HepG2 (cell line): ENCODE results near the gene SPPL3. TPM values are rescaled to one million over a fixed set of nuclear protein-coding genes. Genes with fewer than 3 reads are reported as not detected.

Experiments used
- ATAC-seq: fragments of 200-7000 bp; cut with Tn5 transposase; 3 replicates; pipeline ENCODE4 v1.9.1; 2020; ENCODE audit warnings: mild to moderate bottlenecking, moderate library complexity
- BruUV-seq: library from RNA; stranded (reverse); fragments of 400-500 nt; replicated peaks from 2 replicates; lab custom pipeline; 2021; lab: Mats Ljungman, UMichigan
- CTCF ChIA-PET: fragments of 300-600 bp; formaldehyde crosslinking; extraction: SDS; loops from one replicate; lab custom pipeline; 2021; ENCODE audit warnings: low total read pairs, inconsistent platforms, low intra/inter-chr PET ratio; lab: Yijun Ruan, JAX
- POLR2A ChIA-PET: fragments of 350-600 bp; sonication (Branson Sonifier 250); formaldehyde crosslinking; loops from one replicate; lab custom pipeline; 2020; ENCODE audit warnings: antibody characterized with exemption, inconsistent platforms; lab: Yijun Ruan, JAX
- DNase-seq: peaks from one replicate; pipeline ENCODE4 v3.0.0-alpha.2; 2015; ENCODE audit warnings: low spot score
- FAIRE-seq: peaks from 3 replicates; lab custom pipeline; 2011; peaks lifted over from hg19 to GRCh38; lab: Jason Lieb, UNC
- H2AFZ ChIP-seq: one replicate; pipeline ENCODE4 v1.6.1; 2011; ENCODE audit warnings: low read length, inconsistent platforms
- H3K27ac ChIP-seq: fragments of 300-600 bp; 3 replicates; pipeline ENCODE4 v1.8.0; 2011; ENCODE audit warnings: mixed run types, mild to moderate bottlenecking, mixed read lengths, low read length, inconsistent platforms; ENCODE audit not compliant: insufficient read depth; ENCODE audit errors: extremely low read length
- H3K27me3 ChIP-seq, 2 experiments: fragments of 200-600 bp in 1 of 2; 2 replicates in 1 of 2; 3 replicates in 1 of 2; pipeline versions ENCODE4 v1.6.0 to v1.8.0; 2011; ENCODE audit warnings: low read length in 2 of 2, mild to moderate bottlenecking in 2 of 2, moderate library complexity in 2 of 2, inconsistent platforms in 1 of 2; ENCODE audit not compliant: insufficient read depth in 2 of 2, control insufficient read depth in 1 of 2
- H3K36me3 ChIP-seq, 2 experiments: fragments of 200-600 bp in 1 of 2; replicated peaks in 1 of 2; 2 replicates in 1 of 2; 3 replicates in 1 of 2; pipeline versions ENCODE4 v1.5.1 to v1.8.0; 2011; ENCODE audit warnings: low read length in 2 of 2, inconsistent platforms in 1 of 2; ENCODE audit not compliant: insufficient read depth in 2 of 2, control insufficient read depth in 1 of 2
- H3K4me1 ChIP-seq: 2 replicates; pipeline ENCODE4 v1.5.1; 2012; ENCODE audit warnings: low read length, inconsistent platforms; ENCODE audit not compliant: insufficient read depth
- H3K4me2 ChIP-seq: 2 replicates; pipeline ENCODE4 v1.6.0; 2011; ENCODE audit warnings: low read depth, low read length, inconsistent platforms
- H3K4me3 ChIP-seq, 3 experiments: fragments of 200-600 bp in 1 of 3; sonication (generic), shearing (Covaris generic) in 1 of 3; replicated peaks in 1 of 3; 2 replicates each; pipeline ENCODE4 v1.5.1; 2011 to 2016; ENCODE audit warnings: low read length in 3 of 3, inconsistent platforms in 2 of 3, low read depth in 2 of 3, mild to moderate bottlenecking in 2 of 3, control low read depth in 1 of 3, mixed read lengths in 1 of 3; ENCODE audit not compliant: insufficient read depth in 1 of 3
- H3K79me2 ChIP-seq: one replicate; pipeline ENCODE4 v1.6.1; 2011; ENCODE audit warnings: low read length, inconsistent platforms; ENCODE audit not compliant: insufficient read depth
- H3K9ac ChIP-seq: 2 replicates; pipeline ENCODE4 v1.6.0; 2011; ENCODE audit warnings: mild to moderate bottlenecking, low read depth, low read length, inconsistent platforms; ENCODE audit not compliant: insufficient read depth
- H3K9me3 ChIP-seq: 2 replicates; pipeline ENCODE4 v1.5.1; 2012; ENCODE audit warnings: mild to moderate bottlenecking, low read length
- H4K20me1 ChIP-seq: 2 replicates; pipeline ENCODE4 v1.6.0; 2011; ENCODE audit warnings: inconsistent platforms, mild to moderate bottlenecking, low read length, moderate library complexity; ENCODE audit not compliant: insufficient read depth
- CCAR2 ChIP-seq: fragments of 200-400 bp; formaldehyde crosslinking; optimal IDR thresholded peaks from 2 replicates; pipeline ENCODE3; 2018; ENCODE audit warnings: low read depth, mild to moderate bottlenecking, low read length, moderate library complexity
- CTCF ChIP-seq: sonication (generic); formaldehyde crosslinking; IDR thresholded peaks from 2 replicates; pipeline ENCODE4 v1.5.0; 2020; ENCODE audit warnings: mild to moderate bottlenecking, missing genetic modification reagents, moderate library complexity
- DMAP1 ChIP-seq: IDR thresholded peaks from 2 replicates; pipeline ENCODE4 v1.6.1; 2016
- EHMT2 ChIP-seq: fragments of 200-600 bp; sonication (generic); IDR thresholded peaks from 2 replicates; pipeline ENCODE4 v1.7.0; 2017; ENCODE audit warnings: antibody characterized with exemption, low read depth, low read length, borderline replicate concordance
- NCOR1 ChIP-seq: fragments of 200-600 bp; sonication (generic); IDR thresholded peaks from 2 replicates; pipeline ENCODE4 v1.7.0; 2017; ENCODE audit warnings: antibody characterized with exemption, low read length, borderline replicate concordance
- SP140L ChIP-seq: sonication (generic); formaldehyde crosslinking; IDR thresholded peaks from 2 replicates; pipeline ENCODE4 v1.4.0; 2020; ENCODE audit warnings: missing genetic modification reagents, borderline replicate concordance
- TCF12 ChIP-seq, 2 experiments: fragments of 450-650 bp in 1 of 2; sonication (generic) in 1 of 2; formaldehyde crosslinking in 1 of 2; IDR thresholded peaks; 2 replicates each; pipeline versions ENCODE4 v1.6.1 to v1.8.0; 2017 to 2022; ENCODE audit warnings: antibody characterized with exemption in 1 of 2, mild to moderate bottlenecking in 1 of 2, missing genetic modification reagents in 1 of 2, moderate library complexity in 1 of 2
- TERF1 ChIP-seq: sonication (generic); formaldehyde crosslinking; IDR thresholded peaks from 2 replicates; pipeline ENCODE4 v1.8.0; 2022; ENCODE audit warnings: mild to moderate bottlenecking, missing genetic modification reagents, moderate library complexity
- TRAFD1 ChIP-seq: sonication (generic); formaldehyde crosslinking; IDR thresholded peaks from 2 replicates; pipeline ENCODE4 v1.5.1; 2020; ENCODE audit warnings: missing genetic modification reagents, mild to moderate bottlenecking, borderline replicate concordance
- ZFP36 ChIP-seq: fragments of 150-350 bp; IDR thresholded peaks from 2 replicates; pipeline ENCODE4 v1.6.1; 2018; ENCODE audit warnings: borderline replicate concordance, low read length, low read depth; ENCODE audit not compliant: partially characterized antibody
- ZNF12 ChIP-seq: sonication (generic); formaldehyde crosslinking; IDR thresholded peaks from 2 replicates; pipeline ENCODE4 v1.5.0; 2020; ENCODE audit warnings: missing genetic modification reagents
- ZNF414 ChIP-seq: sonication (generic); formaldehyde crosslinking; IDR thresholded peaks from 2 replicates; pipeline ENCODE4 v1.5.0; 2020; ENCODE audit warnings: missing genetic modification reagents
- ZNF547 ChIP-seq: sonication (generic); formaldehyde crosslinking; IDR thresholded peaks from 2 replicates; pipeline ENCODE4 v1.5.1; 2020; ENCODE audit warnings: mild to moderate bottlenecking, missing genetic modification reagents
- ZNF577 ChIP-seq: sonication (generic); formaldehyde crosslinking; IDR thresholded peaks from 2 replicates; pipeline ENCODE4 v1.4.0; 2020; ENCODE audit warnings: mild to moderate bottlenecking, low read depth, missing genetic modification reagents, borderline replicate concordance
- ZNF670 ChIP-seq: sonication (generic); formaldehyde crosslinking; IDR thresholded peaks from 2 replicates; pipeline ENCODE4 v1.8.0; 2022; ENCODE audit warnings: mild to moderate bottlenecking, missing genetic modification reagents, borderline replicate concordance
- ZNF674 ChIP-seq: sonication (generic); formaldehyde crosslinking; IDR thresholded peaks from 2 replicates; pipeline ENCODE4 v1.5.0; 2020; ENCODE audit warnings: low read depth, mild to moderate bottlenecking, missing genetic modification reagents
- ZNF879 ChIP-seq: sonication (generic); formaldehyde crosslinking; IDR thresholded peaks from 2 replicates; pipeline ENCODE4 v1.8.1; 2023; ENCODE audit warnings: missing genetic modification reagents
- WGBS: methylation state at CpG from one replicate; pipeline ENCODE4 v1.1.6; 2017; ENCODE audit warnings: low lambda C conversion rate; 5-methylcytosine and 5-hydroxymethylcytosine counted together
- in situ Hi-C: cut with HindIII; loops from 2 replicates; pipeline ENCODE4 v1.10.0; 2017; ENCODE audit warnings: low pct_unique_long_range_greater_than_20kb; ENCODE audit not compliant: extremely low pct_ligation_motif_present
- intact Hi-C: fragments of 100-400 bp; cut with micrococcal nuclease; formaldehyde crosslinking; loops from one replicate; pipeline ENCODE4 v1.10.0; 2022; ENCODE audit not compliant: unreplicated experiment
- polyA plus RNA-seq, 8 experiments: library from polyadenylated mRNA; depleted of rRNA in 3 of 8; stranded (reverse) in 7 of 8; unstranded in 1 of 8; fragments of >200 nt; fragmentation: Illumina TruSeq in 4 of 8; extraction: Trizol in 4 of 8; gene quantifications; 2 replicates each; pipeline versions ENCODE4 v1.2.1 to v1.2.3, GENCODE V29; 2011 to 2016; ENCODE audit warnings: low read depth in 4 of 8, missing spikeins in 1 of 8, mixed read lengths in 1 of 8; ENCODE audit not compliant: insufficient read depth in 1 of 8
- total RNA-seq, 5 experiments: library from RNA; depleted of rRNA; stranded (reverse); fragments of >200 nt; fragmentation: Illumina TruSeq; extraction: Trizol; gene quantifications; 2 replicates each; pipeline ENCODE4 v1.2.3, GENCODE V29; 2016; ENCODE audit warnings: low read depth in 1 of 5

The SPPL3 gene
- total and polyA plus RNA-seq, 2 of the 13 experiments (the other 11 are each of a cell fraction or from before 2014, with no cell fraction given), result 8.9 to 9.1 TPM

- TF ChIP-seq CTCF (peak; percentile 48), EHMT2 (no peak), TRAFD1 (CRISPR knock-in tag) (no peak), ZNF577 (CRISPR knock-in tag) (no peak), SP140L (CRISPR knock-in tag) (no peak)
Observed at GRCh38 chr12:120856980-120857379, 47.2 kb downstream of the SPPL3 start (continued).

GRCh38 chr12:120855823-120856588 is 48.2 kb downstream of the SPPL3 start:
- Histone ChIP-seq H3K4me3 (no peak overlapping the region), H3K9me3 (peaks cover 15% of the 10 kb centered on the region), H3K79me2 (peaks cover 18% of the 10 kb centered on the region), H2AFZ (no peak overlapping the region), H3K27ac (no peak overlapping the region), H4K20me1 (peaks cover 3% of the 10 kb centered on the region; the same call in 1 of the 2 replicates), H3K4me2 (no peak overlapping the region), H3K9ac (no peak overlapping the region), H3K36me3 (peaks cover 0 to 3% of the 10 kb centered on the region in 2 experiments; a peak in 1 of 5 replicates), H3K4me1 (peaks cover 7% of the 10 kb centered on the region; the same call in 1 of the 2 replicates), H3K27me3 (no peaks in the 10 kb centered on the region)
- intact Hi-C loops, result no loop called here
- ChIA-PET POLR2A (interaction anchor here (1.1 kb wide), 1 partner anchor 122 kb away, joined by 3 read pairs; the partner anchor contains the start of gene HNF1A), CTCF (no interaction called here)
- FAIRE-seq, result no peak
- no peak for DNase-seq
- ATAC-seq, result no peak
- in situ Hi-C loops, result no loop called here
- no TSS peak for BruUV-seq
- WGBS, result 96% methylated on average over 6 of the region's 6 CpGs
- TF ChIP-seq ZNF414 (CRISPR knock-in tag), result no peak
- no peak for TF ChIP-seq DMAP1 (CRISPR knock-in tag)
- TF ChIP-seq TCF12 (IDR thresholded peaks at IDR 0.05), result no peak
- TF ChIP-seq TCF12 (CRISPR knock-in tag; IDR thresholded peaks at IDR 0.05), result no peak
- TF ChIP-seq ZFP36, result no peak
- no peak for TF ChIP-seq ZNF879 (CRISPR knock-in tag)
- no peak for TF ChIP-seq CCAR2
- TF ChIP-seq ZNF674 (CRISPR knock-in tag), result no peak
- no peak for TF ChIP-seq ZNF547 (CRISPR knock-in tag)
- no peak for TF ChIP-seq ZNF12 (CRISPR knock-in tag)
- TF ChIP-seq ZNF670 (CRISPR knock-in tag), result no peak
- no peak for TF ChIP-seq TERF1
- no peak for TF ChIP-seq NCOR1
